ENCODE data around the gene VPS39.

Gene VPS39

GRCh38 chr15:42156243-42156922 is 51.7 kb downstream of the VPS39 start, which contains the start of gene PLA2G4F:
TSS of gene PLA2G4F (minus strand) at chr15:42156636. CDS start at chr15:42156549, 87 bp downstream.
- no peak for DNase-seq

- DNase-seq = no peak
Observed at GRCh38 chr15:42155546-42156242, 52.4 kb downstream of the VPS39 start.

GRCh38 chr15:42154956-42155355 is 53.1 kb downstream of the VPS39 start:
- DNase-seq = no peak

GRCh38 chr15:42154212-42154941 is 53.7 kb downstream of the VPS39 start:
- no peak for DNase-seq

- DNase-seq = no peak
Observed at GRCh38 chr15:42153874-42154211, 54.3 kb downstream of the VPS39 start.

GRCh38 chr15:42152921-42153698 is 55.0 kb downstream of the VPS39 start:
- no peak for DNase-seq

GRCh38 chr15:42152196-42152920 is 55.7 kb downstream of the VPS39 start:
- no peak for DNase-seq

- no peak for DNase-seq
Observed at GRCh38 chr15:42151736-42152135, 56.4 kb downstream of the VPS39 start.

GRCh38 chr15:42151141-42151561 is 57.0 kb downstream of the VPS39 start:
- DNase-seq = no peak

GRCh38 chr15:42150219-42150970 is 57.7 kb downstream of the VPS39 start:
- no peak for DNase-seq

GRCh38 chr15:42149493-42150218 is 58.4 kb downstream of the VPS39 start:
- DNase-seq = no peak

GRCh38 chr15:42148808-42149492 is 59.2 kb downstream of the VPS39 start:
- DNase-seq = no peak

GRCh38 chr15:42147431-42147735 is 60.7 kb downstream of the VPS39 start:
- DNase-seq = no peak

GRCh38 chr15:42146551-42147430 is 61.3 kb downstream of the VPS39 start:
- no peak for DNase-seq

GRCh38 chr15:42145546-42146455 is 62.3 kb downstream of the VPS39 start:
- no peak for DNase-seq

GRCh38 chr15:42144841-42145375 is 63.2 kb downstream of the VPS39 start:
- no peak for DNase-seq

GRCh38 chr15:42143866-42144625 is 64.1 kb downstream of the VPS39 start:
- no peak for DNase-seq
